ENCODE data around the gene SUGCT.

Gene SUGCT

DNA sequence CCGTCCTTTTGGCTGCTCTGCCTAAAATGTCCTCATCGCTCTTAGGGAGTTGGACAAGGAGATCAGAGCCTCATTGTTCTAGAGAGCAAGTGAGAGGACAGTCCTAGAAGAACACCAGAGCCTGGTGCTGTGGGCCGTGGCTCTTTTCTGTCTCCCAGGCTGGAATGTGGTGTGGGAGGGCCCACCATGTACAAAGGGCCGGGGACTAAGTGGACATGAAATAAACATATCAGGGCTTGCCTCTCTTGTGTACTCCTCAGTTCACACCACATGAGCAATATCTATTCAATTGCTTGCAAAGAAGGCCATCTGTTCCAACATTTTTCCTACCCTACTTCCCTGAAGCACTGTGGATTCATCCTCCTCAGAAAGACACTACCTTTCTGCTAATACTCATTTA is 510.4 kb downstream of the SUGCT start:
- peaks cover 13% of the 10 kb centered on the region for H3K4me1 ChIP-seq (ENCODE audit: control insufficient read depth, insufficient read depth, low read length)
- no peak overlapping the region for H3K4me3 ChIP-seq (ENCODE audit: low read depth, low read length)
- CTCF ChIA-PET: no interaction called here
- POLR2A ChIA-PET: no interaction called here
- TF ChIP-seq ZNF521 (tag by site-specific recombination; IDR thresholded peaks at IDR 0.05) (no peak), EGR2 (tag by site-specific recombination; IDR thresholded peaks at IDR 0.05; ENCODE audit: low read depth) (no peak), WT1 (tag by site-specific recombination; IDR thresholded peaks at IDR 0.05) (no peak), ZNF18 (tag by site-specific recombination; IDR thresholded peaks at IDR 0.05) (no peak), ZBTB10 (tag by site-specific recombination; IDR thresholded peaks at IDR 0.05) (no peak), ZBTB48 (tag by site-specific recombination; IDR thresholded peaks at IDR 0.05) (no peak), ZNF776 (tag by site-specific recombination; IDR thresholded peaks at IDR 0.05; ENCODE audit: borderline replicate concordance) (no peak), ZNF555 (tag by site-specific recombination; conservative IDR thresholded peaks at IDR 0.05) (no peak), ZNF214 (tag by site-specific recombination; IDR thresholded peaks at IDR 0.05; ENCODE audit: borderline replicate concordance) (no peak), PRDM4 (tag by site-specific recombination; IDR thresholded peaks at IDR 0.05) (no peak), KLF10 (tag by site-specific recombination; IDR thresholded peaks at IDR 0.05) (no peak)
- TF ChIP-seq, protein P1, sequence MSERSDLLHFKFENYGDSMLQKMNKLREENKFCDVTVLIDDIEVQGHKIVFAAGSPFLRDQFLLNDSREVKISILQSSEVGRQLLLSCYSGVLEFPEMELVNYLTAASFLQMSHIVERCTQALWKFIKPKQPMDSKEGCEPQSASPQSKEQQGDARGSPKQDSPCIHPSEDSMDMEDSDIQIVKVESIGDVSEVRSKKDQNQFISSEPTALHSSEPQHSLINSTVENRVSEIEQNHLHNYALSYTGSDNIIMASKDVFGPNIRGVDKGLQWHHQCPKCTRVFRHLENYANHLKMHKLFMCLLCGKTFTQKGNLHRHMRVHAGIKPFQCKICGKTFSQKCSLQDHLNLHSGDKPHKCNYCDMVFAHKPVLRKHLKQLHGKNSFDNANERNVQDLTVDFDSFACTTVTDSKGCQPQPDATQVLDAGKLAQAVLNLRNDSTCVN (tag by site-specific recombination; optimal IDR thresholded peaks at IDR 0.05): no peak
- no peaks in the 10 kb centered on the region for H3K36me3 ChIP-seq (ENCODE audit: control insufficient read depth in 2 of 2, insufficient read depth in 1 of 2, low read length in 2 of 2)
- no peak overlapping the region for H3K27ac ChIP-seq (ENCODE audit: extremely low read depth, low read depth, low read length)
- no peaks in the 10 kb centered on the region for H3K9me3 ChIP-seq (ENCODE audit: control insufficient read depth, insufficient read depth, low read depth, low read length)

DNA sequence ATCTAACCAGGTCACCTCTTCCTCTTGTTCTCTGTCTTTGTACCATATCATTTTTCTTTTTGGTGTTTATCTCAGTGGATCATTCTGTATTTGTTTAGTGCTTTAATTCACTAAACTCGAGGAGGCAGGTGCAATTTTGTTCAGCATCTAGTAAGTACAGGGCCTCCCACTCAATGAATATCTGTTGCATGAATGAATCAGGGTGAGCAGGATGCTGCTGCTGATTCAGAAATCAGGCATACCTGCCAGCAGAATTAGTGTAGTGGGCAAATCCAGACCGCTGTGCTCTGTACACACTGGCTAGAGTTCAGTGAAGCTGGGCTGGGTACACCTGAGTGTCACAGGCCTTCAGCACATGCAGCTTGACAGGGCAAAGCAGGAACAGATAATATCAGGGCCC is 511.9 kb downstream of the SUGCT start:
- Histone ChIP-seq H3K27ac (ENCODE audit: extremely low read depth, low read depth, low read length) (no peak overlapping the region), H3K36me3 (ENCODE audit: control insufficient read depth in 2 of 2, insufficient read depth in 1 of 2, low read length in 2 of 2) (no peaks in the 10 kb centered on the region), H3K4me3 (ENCODE audit: low read depth, low read length) (no peak overlapping the region), H3K4me1 (ENCODE audit: control insufficient read depth, insufficient read depth, low read length) (no peaks in the 10 kb centered on the region; the same call in 1 of the 2 replicates), H3K9me3 (ENCODE audit: control insufficient read depth, insufficient read depth, low read depth, low read length) (no peaks in the 10 kb centered on the region)
- ChIA-PET CTCF (interaction anchor here (0.7 kb wide), 1 partner anchor 1065 kb away, joined by 3 read pairs; no protein-coding TSS in a partner anchor), POLR2A (no interaction called here)
- no peak for TF ChIP-seq MYNN (tag by site-specific recombination; IDR thresholded peaks at IDR 0.05; ENCODE audit: borderline replicate concordance)
- TF ChIP-seq ZBTB7A (tag by site-specific recombination; IDR thresholded peaks at IDR 0.05; ENCODE audit: low read depth): no peak
- TF ChIP-seq ZBTB6 (tag by site-specific recombination; IDR thresholded peaks at IDR 0.05): no peak
- no peak for TF ChIP-seq ZNF558 (tag by site-specific recombination; IDR thresholded peaks at IDR 0.05)
- TF ChIP-seq PATZ1 (tag by site-specific recombination; IDR thresholded peaks at IDR 0.05): no peak
- TF ChIP-seq ZNF10 (tag by site-specific recombination; IDR thresholded peaks at IDR 0.05): no peak
- no peak for TF ChIP-seq ZNF747 (tag by site-specific recombination; IDR thresholded peaks at IDR 0.05)
- no peak for TF ChIP-seq ZNF664 (tag by site-specific recombination; IDR thresholded peaks at IDR 0.05)
- no peak for TF ChIP-seq ZNF660 (tag by site-specific recombination; IDR thresholded peaks at IDR 0.05)

All from HEK293 (cell line).